Right lobe of liver (tissue), 6 donors: Measurements from ENCODE around the gene RNGTT. TPM values are rescaled to one million over a fixed set of nuclear protein-coding genes. Genes with fewer than 3 reads are reported as not detected.
"Not testable (repeated sequence)": the region's sequence is repeated elsewhere in the genome, so short reads cannot be mapped to it uniquely, and the experiment has no call there.

Experiments
- ATAC-seq, 4 donors: fragments of 200-7000 bp; cut with Tn5 transposase; one replicate each; pipeline ENCODE4 v1.9.1; 2020; ENCODE audit warnings: mild to moderate bottlenecking in 4 of 4, moderate library complexity in 4 of 4
- DNase-seq, 3 donors: peaks; one replicate each; pipeline ENCODE4 v3.0.0-alpha.2; 2020
- H3K27ac ChIP-seq, 3 donors: fragments of 200-600 bp; one replicate each; pipeline ENCODE4 v1.8.0; 2022
- H3K27me3 ChIP-seq, 2 donors: fragments of 200-600 bp; one replicate each; pipeline ENCODE4 v1.8.0; 2022
- H3K36me3 ChIP-seq, 4 donors: fragments of 200-600 bp; sonication (generic) in 1 of 4; one replicate each; pipeline versions ENCODE4 v1.5.1 to v1.8.0; 2017 to 2022; ENCODE audit warnings: control low read depth in 1 of 4
- H3K4me1 ChIP-seq, 4 donors: fragments of 200-600 bp; sonication (generic) in 1 of 4; one replicate each; pipeline versions ENCODE4 v1.5.1 to v1.8.0; 2017 to 2022; ENCODE audit warnings: control low read depth in 1 of 4
- H3K4me3 ChIP-seq, 3 donors: fragments of 200-600 bp; one replicate each; pipeline ENCODE4 v1.8.0; 2022
- H3K9me3 ChIP-seq, 4 donors: fragments of 200-600 bp; sonication (generic) in 1 of 4; one replicate each; pipeline versions ENCODE4 v1.5.1 to v1.8.0; 2017 to 2022; ENCODE audit warnings: control low read depth in 1 of 4
- CTCF ChIP-seq, 4 donors: fragments of 200-600 bp in 3 of 4; fragments of 450-650 bp in 1 of 4; IDR thresholded peaks; one replicate each; pipeline versions ENCODE4 v1.5.1 to v1.8.0; 2016 to 2022; ENCODE audit warnings: antibody characterized with exemption in 4 of 4, mild to moderate bottlenecking in 2 of 4
- POLR2A ChIP-seq: fragments of 450-650 bp; IDR thresholded peaks from one replicate; pipeline ENCODE4 v1.6.1; 2017; ENCODE audit warnings: antibody characterized with exemption, mild to moderate bottlenecking
- WGBS: methylation state at CpG from one replicate; pipeline ENCODE4 v1.1.6; 2018; ENCODE audit warnings: low coverage, low lambda C conversion rate; ENCODE audit not compliant: insufficient coverage; ENCODE audit errors: missing lambda C conversion rate; 5-methylcytosine and 5-hydroxymethylcytosine counted together
- intact Hi-C, 2 donors: fragments of 100-400 bp; cut with DNase I; formaldehyde crosslinking; loops; one replicate each; pipeline versions ENCODE4 v1.11.2 to v1.14.1; 2022
- total RNA-seq, 6 experiments: library from RNA; depleted of rRNA in 2 of 6; stranded (reverse); fragments of >200 nt in 2 of 6; fragmentation: NEBNext Ultra II Directional in 3 of 6; extraction: Animal tissue kit (Norgen Biotek cat#: 25700) in 3 of 6; gene quantifications; one replicate each; pipeline versions ENCODE4 v1.1.0 to v1.2.4, GENCODE V29; 2016 to 2023
- donor health status: DM: no; HTN: yes; CAD: no.
- donor health status: DM: no; HTN: no; CAD: no.
- donor health status: DM: no; HTN: no; CAD: no.
- donor health status: DM: no; HTN: yes; CAD: no.
- donor health status: DM: no; HTN: yes; CAD: no.

Gene RNGTT
- total RNA-seq, 6 experiments from 2014 or later, result 5.7 to 11.2 (median 6.5) TPM

GRCh38 chr6:88840796-88841539, 122.5 kb downstream of the RNGTT start:
- peak overlapping the region; percentile 41 to 92 (median 66) for H3K27ac ChIP-seq
- ATAC-seq (peak; percentile 98 to 100 (median 98)), DNase-seq (peak in 1 of 3 donors; percentile 78)
- H3K36me3 ChIP-seq, result no peaks in the 10 kb centered on the region
- WGBS, result 30% methylated on average over 3 of the region's 3 CpGs
- intact Hi-C loops, result no loop called here
- peak overlapping the region in 1 of 3 donors; percentile 4 for H3K4me3 ChIP-seq
- peaks cover 0 to 3% (median 0%) of the 10 kb centered on the region in 4 donors for H3K9me3 ChIP-seq
- TF ChIP-seq POLR2A (no peak), CTCF (IDR thresholded peaks at IDR 0.05) (no peak)
- no peaks in the 10 kb centered on the region for H3K27me3 ChIP-seq
- H3K4me1 ChIP-seq, result peaks cover 0 to 21% (median 5%) of the 10 kb centered on the region in 4 donors

- Histone ChIP-seq H3K4me1 (peaks cover 0 to 21% (median 5%) of the 10 kb centered on the region in 4 donors), H3K27ac (peak overlapping the region; percentile 41 to 92 (median 66)), H3K4me3 (peak overlapping the region in 1 of 3 donors; percentile 4), H3K9me3 (peaks cover 0 to 3% (median 0%) of the 10 kb centered on the region in 4 donors), H3K27me3 (no peaks in the 10 kb centered on the region), H3K36me3 (no peaks in the 10 kb centered on the region)
- WGBS, result 44% methylated on average over 7 of the region's 7 CpGs
- ATAC-seq (peak; percentile 47 to 65 (median 50)), DNase-seq (no peak)
- TF ChIP-seq CTCF (IDR thresholded peaks at IDR 0.05) (no peak), POLR2A (no peak)
- intact Hi-C loops, result no loop called here
Measured at GRCh38 chr6:88840289-88840688, 123.1 kb downstream of the RNGTT start.

DNA sequence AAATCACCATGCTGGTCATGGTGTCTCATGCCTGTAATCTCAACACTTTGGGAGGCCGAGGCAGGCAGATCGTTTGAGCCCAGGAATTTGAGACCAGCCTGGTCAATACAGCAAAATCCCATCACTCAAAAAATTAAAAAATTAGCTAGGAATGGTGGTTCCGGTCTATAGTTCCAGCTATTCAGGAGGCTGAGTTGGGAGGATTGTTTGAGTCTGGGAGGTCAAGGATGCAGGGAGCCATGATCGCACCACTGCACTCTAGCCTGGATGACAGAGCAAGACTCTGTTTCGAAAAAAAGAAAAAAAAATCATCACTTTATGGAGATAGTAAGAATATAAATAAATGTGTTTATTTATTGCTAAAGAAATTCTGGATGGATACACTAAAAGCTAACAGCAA, 124.1 kb downstream of the RNGTT start:
- WGBS, result 94% methylated on average over 5 of the region's 5 CpGs
- Histone ChIP-seq H3K36me3 (no peaks in the 10 kb centered on the region), H3K4me3 (no peak overlapping the region), H3K27ac (peak overlapping the region in 1 of 3 donors; percentile 92), H3K4me1 (peaks cover 0 to 21% (median 5%) of the 10 kb centered on the region in 4 donors), H3K9me3 (peaks cover 0 to 3% (median 0%) of the 10 kb centered on the region in 4 donors), H3K27me3 (no peaks in the 10 kb centered on the region)
- intact Hi-C loops, result no loop called here
- TF ChIP-seq CTCF (IDR thresholded peaks at IDR 0.05) (no peak), POLR2A (no peak)
- no peak for DNase-seq
- ATAC-seq, result no peak

DNA sequence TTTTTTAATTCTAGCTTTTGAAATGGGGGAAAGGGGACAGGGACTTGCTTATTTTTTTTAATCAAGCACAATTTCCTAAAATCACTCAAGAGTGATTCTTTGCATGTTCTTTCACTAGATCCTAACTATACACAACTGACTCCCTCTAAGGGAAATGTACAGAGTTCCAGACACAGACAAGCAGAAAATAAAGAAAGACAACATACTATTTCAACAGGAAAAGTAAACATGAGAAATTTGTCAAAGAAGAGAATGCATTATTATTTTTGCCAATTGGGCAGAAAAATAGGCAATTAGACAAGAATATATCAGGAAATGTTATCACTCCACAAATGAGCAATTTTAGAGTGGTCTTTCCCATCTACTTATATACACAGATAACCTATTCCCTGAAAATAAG, 128.2 kb downstream of the RNGTT start:
- no peak overlapping the region for H3K27ac ChIP-seq
- no peak for DNase-seq
- no peak for TF ChIP-seq POLR2A
- no peak for TF ChIP-seq CTCF (IDR thresholded peaks at IDR 0.05)
- no peak overlapping the region for H3K4me3 ChIP-seq
- intact Hi-C loops, result no loop called here
- no peaks in the 10 kb centered on the region for H3K27me3 ChIP-seq
- H3K36me3 ChIP-seq, result no peaks in the 10 kb centered on the region
- H3K4me1 ChIP-seq, result peaks cover 0 to 6% (median 2%) of the 10 kb centered on the region in 4 donors
- no peak for ATAC-seq
- H3K9me3 ChIP-seq, result peaks cover 0 to 6% (median 2%) of the 10 kb centered on the region in 4 donors

DNA sequence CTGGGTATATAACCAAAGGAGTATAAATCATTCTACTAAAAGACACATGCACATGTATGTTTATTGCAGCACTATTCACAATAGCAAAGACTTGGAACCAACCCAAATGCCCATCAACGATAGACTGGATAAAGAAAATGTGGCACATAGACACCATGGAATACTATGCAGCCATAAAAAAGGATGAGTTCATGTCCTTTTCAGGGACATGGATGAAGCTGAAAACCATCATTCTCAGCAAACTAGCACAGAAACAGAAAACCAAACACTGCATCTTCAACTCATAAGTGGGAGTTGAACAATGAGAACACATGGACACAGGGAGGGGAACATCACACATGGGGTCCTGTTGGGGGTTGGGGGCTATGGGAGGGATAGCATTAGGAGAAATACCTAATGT, 130.3 kb downstream of the RNGTT start:
- H3K27me3 ChIP-seq, intact Hi-C loops, H3K9me3 ChIP-seq, H3K4me1 ChIP-seq, DNase-seq, H3K27ac ChIP-seq, H3K4me3 ChIP-seq, H3K36me3 ChIP-seq, ATAC-seq: not testable (repeated sequence)
- 100% methylated on average over 1 of the region's 1 CpG for WGBS

- WGBS, result no CpG with 5 or more reads among the region's 4 CpGs
- H3K27me3 ChIP-seq, H3K4me1 ChIP-seq, H3K36me3 ChIP-seq, H3K27ac ChIP-seq, H3K9me3 ChIP-seq, H3K4me3 ChIP-seq, DNase-seq, intact Hi-C loops, ATAC-seq: not testable (repeated sequence)
Measured at GRCh38 chr6:88827599-88827998, 135.8 kb downstream of the RNGTT start.
